Measurements from ENCODE around the gene PCDHGB2. TPM values are rescaled to one million over a fixed set of nuclear protein-coding genes. Genes with fewer than 3 reads are reported as not detected.

Gene PCDHGB2
- total and polyA plus RNA-seq, 12 donors = 0.64 to 17.0 (median 11.2) TPM

GRCh38 chr5:141319699-141320098, 40.1 kb upstream of the PCDHGB2 start:
- Histone ChIP-seq H3K36me3 (peaks cover 0 to 52% (median 21%) of the 10 kb centered on the region in 9 donors), H3K4me1 (peaks cover 0 to 23% (median 13%) of the 10 kb centered on the region in 9 donors), H3K27ac (peak overlapping the region in 6 of 10 donors; percentile 90 to 99 (median 94)), H3K9me3 (peaks cover 0 to 83% (median 53%) of the 10 kb centered on the region in 11 donors), H3K4me3 (peak overlapping the region in 9 of 10 donors; percentile 56 to 96 (median 71)), H3K27me3 (no peaks in the 10 kb centered on the region)
- TF ChIP-seq CTCF (IDR thresholded peaks at IDR 0.05) = no peak
- ATAC-seq (peak in 2 of 8 donors; percentile 28 to 38), DNase-seq (no peak)
- intact Hi-C loops (cut with DNase I) = loop anchor here in 6 of 10 donors (2.0 to 10.0 kb wide), 9 partner anchors 65 to 917 kb away; partner anchors contain the start of genes ANKHD1 (in 1 of the 6), PCDHB12 (in 1 of the 6), PCDHB14 (in 1 of the 6) and PCDHB15 (in 1 of the 6)
- 61 to 63% methylated on average over 5 of the region's 5 CpGs for WGBS, 2 donors

DNA sequence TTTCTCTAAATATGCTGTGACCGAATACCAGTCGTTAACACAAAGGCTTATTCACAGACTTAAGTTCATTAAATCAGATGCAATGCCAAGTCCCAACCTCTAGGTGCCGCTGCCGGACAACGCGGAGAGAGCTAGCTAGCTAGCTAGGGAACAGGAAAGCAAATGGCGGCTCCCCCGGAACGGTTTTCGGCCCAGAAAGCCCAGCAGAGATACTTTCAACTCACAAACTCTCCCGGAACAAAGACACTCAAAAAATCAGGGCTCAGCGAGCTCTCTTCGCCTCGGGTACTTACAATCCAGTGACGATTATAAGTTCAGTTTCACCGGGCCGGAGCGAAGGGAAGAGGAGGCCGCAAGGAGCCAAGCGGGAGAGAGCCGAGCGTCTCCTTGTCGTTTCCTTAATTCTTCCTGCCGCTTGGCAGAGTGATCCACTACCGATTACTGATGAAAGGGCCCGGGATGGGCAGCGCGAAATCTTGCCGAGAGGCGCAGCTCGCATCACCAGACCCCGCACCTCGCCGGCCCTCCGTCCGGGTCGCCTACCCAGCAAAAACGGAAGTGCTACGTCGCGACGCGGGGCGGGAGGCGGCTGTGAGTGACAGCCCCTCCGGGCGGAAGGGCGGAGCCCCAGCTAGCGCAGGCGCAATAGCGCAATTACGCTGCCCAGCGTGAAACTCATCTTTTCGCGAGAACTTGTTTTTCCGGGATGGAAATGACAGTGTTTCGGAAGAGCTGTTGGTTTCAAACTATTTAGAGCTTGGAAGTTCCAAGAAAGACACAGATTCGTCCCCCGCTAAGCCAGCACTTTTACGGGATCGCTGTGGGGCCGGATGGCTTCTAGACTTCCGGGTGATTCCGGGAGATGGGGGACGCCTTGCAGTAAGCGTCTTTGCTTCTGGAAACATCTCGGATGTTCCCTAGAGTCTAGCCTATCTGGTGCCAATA, 39.3 kb upstream of the PCDHGB2 start, which contains the start of gene TAF7:
TAF7 (minus strand) TSS at position 560 of the 945 bp plus-strand sequence. CDS start 740 bp downstream, outside the sequence.
- H3K9me3 ChIP-seq = peaks cover 0 to 76% (median 45%) of the 10 kb centered on the region in 11 donors
- intact Hi-C loops (cut with DNase I) = loop anchor here in 6 of 10 donors (2.0 to 10.0 kb wide), 7 partner anchors 76 to 918 kb away; partner anchors contain the start of genes ANKHD1 (in 1 of the 6), PCDHB12 (in 1 of the 6) and PCDHB15 (in 1 of the 6)
- 1 to 2% methylated on average over 67 of the region's 67 CpGs for WGBS, 2 donors

DNA sequence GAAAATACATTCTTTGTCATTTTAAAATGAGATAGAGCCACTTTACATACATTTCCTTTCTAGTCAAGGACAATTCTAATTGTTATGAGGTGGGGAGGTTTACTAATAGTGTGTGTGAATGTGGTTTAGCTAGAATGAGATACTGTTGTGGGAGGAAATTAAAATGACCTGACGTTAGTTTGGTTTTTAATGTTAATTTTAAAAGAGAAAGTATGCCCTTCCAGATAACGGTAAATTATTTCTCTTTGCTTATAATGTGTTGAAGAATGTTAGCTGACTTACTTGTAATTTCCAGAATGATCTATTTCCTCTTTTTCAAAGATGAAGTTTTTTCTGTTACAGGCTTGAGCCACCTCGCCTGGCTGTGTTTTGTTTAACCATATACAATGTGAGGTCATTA, 37.5 kb upstream of the PCDHGB2 start:
- peaks cover 0 to 31% (median 21%) of the 10 kb centered on the region in 9 donors for H3K36me3 ChIP-seq
- ATAC-seq = no peak
- H3K27me3 ChIP-seq = peaks cover 0 to 4% (median 0%) of the 10 kb centered on the region in 7 donors
- peaks cover 0 to 31% (median 13%) of the 10 kb centered on the region in 9 donors for H3K4me1 ChIP-seq
- peaks cover 0 to 75% (median 33%) of the 10 kb centered on the region in 11 donors for H3K9me3 ChIP-seq
- no peak for DNase-seq
- WGBS, 2 donors = 86 to 95% methylated on average over 3 of the region's 3 CpGs
- no peak for TF ChIP-seq CTCF (IDR thresholded peaks at IDR 0.05)
- H3K4me3 ChIP-seq = no peak overlapping the region
- intact Hi-C loops (cut with DNase I) = loop anchor here in 5 of 10 donors (5.0 to 10.0 kb wide), 5 partner anchors 77 to 920 kb away; partner anchors contain the start of genes ANKHD1 (in 1 of the 5), PCDHB12 (in 1 of the 5) and PCDHB15 (in 1 of the 5)
- H3K27ac ChIP-seq = no peak overlapping the region

More for the DNA sequence above, 39.3 kb upstream of the PCDHGB2 start, which contains the start of gene TAF7:
- ATAC-seq (peak; percentile 99 to 100 (median 100)), DNase-seq (peak; percentile 90 to 93)
- peak; percentile 79 to 92 (median 87) for TF ChIP-seq CTCF (IDR thresholded peaks at IDR 0.05)
- Histone ChIP-seq H3K4me1 (peaks cover 0 to 23% (median 13%) of the 10 kb centered on the region in 9 donors), H3K27me3 (no peaks in the 10 kb centered on the region), H3K36me3 (peaks cover 0 to 46% (median 21%) of the 10 kb centered on the region in 9 donors), H3K27ac (peak within 1 kb of the TSS; percentile 87 to 99 (median 92)), H3K4me3 (peak within 1 kb of the TSS; percentile 56 to 96 (median 72))

Data from heart right ventricle (tissue), 16 donors.